PC-9 (cell line): ENCODE measurements around the gene CTNNB1. TPM values are rescaled to one million over a fixed set of nuclear protein-coding genes. Genes with fewer than 3 reads are reported as not detected.

Experiments
- BruUV-seq: library from RNA; stranded (reverse); fragments of 400-500 nt; replicated peaks from 2 replicates; lab custom pipeline; 2021; lab: Mats Ljungman, UMichigan
- CTCF ChIA-PET: fragments of 300-600 bp; sonication (Branson Sonifier 250); formaldehyde crosslinking; loops from one replicate; lab custom pipeline; 2022; ENCODE audit warnings: antibody characterized with exemption; lab: Charles Lee
- POLR2A ChIA-PET: fragments of 300-600 bp; sonication (Branson Sonifier 250); formaldehyde crosslinking; loops from one replicate; lab custom pipeline; 2022; ENCODE audit warnings: antibody characterized with exemption; ENCODE audit not compliant: unreplicated experiment; lab: Charles Lee
- DNase-seq, 2 experiments: peaks; one replicate each; pipeline versions ENCODE4 v3.0.0 to v3.0.0-alpha.2; 2015 to 2022; ENCODE audit warnings: mixed read lengths in 1 of 2
- H2AFZ ChIP-seq: fragments of 200-600 bp; sonication (generic); 2 replicates; pipeline ENCODE4 v1.8.1; 2017; ENCODE audit warnings: antibody characterized with exemption
- H3F3A ChIP-seq: fragments of 200-600 bp; sonication (generic); 2 replicates; pipeline ENCODE4 v1.8.1; 2017; ENCODE audit warnings: antibody characterized with exemption, mild to moderate bottlenecking, low read depth; ENCODE audit not compliant: insufficient read depth
- H3K27ac ChIP-seq: fragments of 200-600 bp; sonication (generic); 2 replicates; pipeline ENCODE4 v1.6.1; 2016; ENCODE audit warnings: mixed run types
- H3K27me3 ChIP-seq: fragments of 200-600 bp; sonication (generic); 2 replicates; pipeline ENCODE4 v1.6.1; 2016; ENCODE audit warnings: low read depth, mixed run types; ENCODE audit not compliant: insufficient read depth
- H3K36me3 ChIP-seq: fragments of 200-600 bp; sonication (generic); 2 replicates; pipeline ENCODE4 v1.6.1; 2016; ENCODE audit warnings: low read depth, mixed run types
- H3K4me1 ChIP-seq: fragments of 200-600 bp; sonication (generic); replicated peaks from 2 replicates; pipeline ENCODE4 v1.6.1; 2016; ENCODE audit warnings: mixed run types; ENCODE audit not compliant: insufficient read depth
- H3K4me2 ChIP-seq: fragments of 200-600 bp; sonication (generic); 2 replicates; pipeline ENCODE4 v1.6.1; 2017; ENCODE audit warnings: mixed run types
- H3K4me3 ChIP-seq: fragments of 200-600 bp; sonication (generic); 2 replicates; pipeline ENCODE4 v1.6.1; 2016; ENCODE audit warnings: mixed run types
- H3K79me2 ChIP-seq: fragments of 200-600 bp; sonication (generic); 2 replicates; pipeline ENCODE4 v1.6.1; 2017; ENCODE audit warnings: low read depth, mixed run types
- H3K9me2 ChIP-seq: fragments of 200-600 bp; sonication (generic); 2 replicates; pipeline ENCODE4 v1.8.1; 2017; ENCODE audit warnings: mild to moderate bottlenecking; ENCODE audit not compliant: insufficient read depth
- H3K9me3 ChIP-seq: fragments of 200-600 bp; sonication (generic); 2 replicates; pipeline ENCODE4 v1.8.1; 2016; ENCODE audit warnings: low read depth; ENCODE audit not compliant: insufficient read depth
- H4K20me1 ChIP-seq: fragments of 200-600 bp; sonication (generic); 2 replicates; pipeline ENCODE4 v1.8.1; 2017; ENCODE audit not compliant: insufficient read depth
- CTCF ChIP-seq: fragments of 200-600 bp; sonication (generic); conservative IDR thresholded peaks from 2 replicates; pipeline ENCODE4 v1.6.1; 2017; ENCODE audit warnings: mixed run types, antibody characterized with exemption, mild to moderate bottlenecking, moderate library complexity
- EZH2 ChIP-seq: fragments of 200-600 bp; sonication (generic); IDR thresholded peaks from 2 replicates; pipeline ENCODE4 v1.8.0; 2017; ENCODE audit warnings: antibody characterized with exemption, low read depth
- intact Hi-C: fragments of 100-400 bp; cut with micrococcal nuclease; formaldehyde crosslinking; loops from one replicate; pipeline ENCODE4 v1.10.0; 2022; ENCODE audit not compliant: unreplicated experiment
- total RNA-seq: library from RNA; stranded (reverse); gene quantifications from 2 replicates; pipeline ENCODE4 v1.2.3, GENCODE V29; 2021

Gene CTNNB1
- total RNA-seq, 1 experiment from 2014 or later = 251 TPM

DNA sequence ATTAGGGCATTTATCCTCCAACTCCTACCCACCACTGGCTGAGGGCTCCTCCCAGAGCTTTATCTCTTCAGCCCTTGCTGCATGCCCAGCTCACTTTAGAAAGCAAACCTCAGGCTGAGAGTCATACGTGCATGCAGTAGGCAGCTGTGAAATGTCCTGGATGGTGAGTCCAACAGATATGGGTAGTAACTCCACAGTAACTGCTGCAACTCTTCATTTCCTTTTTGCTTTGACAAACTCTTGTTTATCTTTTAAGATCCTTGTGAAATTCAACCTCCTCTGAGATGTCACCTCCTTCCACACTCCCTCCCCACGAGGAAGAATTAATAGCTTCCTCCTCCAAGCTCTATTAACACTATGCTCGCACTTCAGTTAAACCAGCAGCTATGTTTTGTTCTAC, 35.9 kb upstream of the CTNNB1 start:
- Histone ChIP-seq H3F3A (peaks cover 17% of the 10 kb centered on the region), H2AFZ (no peak overlapping the region), H3K4me3 (no peak overlapping the region), H3K36me3 (no peaks in the 10 kb centered on the region), H3K9me3 (no peaks in the 10 kb centered on the region), H3K27ac (no peak overlapping the region), H3K4me2 (no peak overlapping the region), H3K4me1 (peaks cover 24% of the 10 kb centered on the region), H3K79me2 (no peaks in the 10 kb centered on the region), H3K9me2 (no peaks in the 10 kb centered on the region), H3K27me3 (no peaks in the 10 kb centered on the region), H4K20me1 (no peaks in the 10 kb centered on the region)
- no TSS peak for BruUV-seq
- ChIA-PET POLR2A (no interaction called here), CTCF (no interaction called here)
- DNase-seq = no peak
- intact Hi-C loops = no loop called here
- TF ChIP-seq CTCF (no peak), EZH2 (no peak)

DNA sequence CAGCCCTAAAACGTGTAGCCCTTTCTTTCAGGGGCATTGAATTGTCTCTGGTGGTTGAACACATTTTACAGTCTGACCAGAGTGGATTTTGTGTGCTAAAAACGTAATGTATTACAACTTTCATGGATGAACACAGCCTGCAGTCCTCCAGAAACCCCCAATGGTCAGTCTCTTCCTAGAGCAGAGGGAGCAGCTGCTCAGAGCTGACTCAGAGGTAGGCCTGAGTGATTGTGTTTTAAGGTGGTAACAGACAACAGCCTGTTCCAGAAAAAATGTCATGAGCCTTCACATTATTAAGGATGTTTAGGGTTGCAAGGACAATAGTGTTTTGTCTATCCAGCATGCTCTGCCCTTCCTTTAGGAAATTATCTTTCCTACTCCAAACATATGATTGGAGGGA, 34.5 kb upstream of the CTNNB1 start:
- no peaks in the 10 kb centered on the region for H3K9me3 ChIP-seq
- no peak for DNase-seq
- CTCF ChIA-PET = no interaction called here
- no peaks in the 10 kb centered on the region for H3K27me3 ChIP-seq
- no peaks in the 10 kb centered on the region for H4K20me1 ChIP-seq
- TF ChIP-seq CTCF (no peak), EZH2 (no peak)
- no TSS peak for BruUV-seq
- POLR2A ChIA-PET = no interaction called here
- H3F3A ChIP-seq = peaks cover 4% of the 10 kb centered on the region
- H3K9me2 ChIP-seq = no peaks in the 10 kb centered on the region
- H3K4me3 ChIP-seq = no peak overlapping the region
- H3K27ac ChIP-seq = no peak overlapping the region
- H3K36me3 ChIP-seq = no peaks in the 10 kb centered on the region
- H3K79me2 ChIP-seq = no peaks in the 10 kb centered on the region
- H3K4me2 ChIP-seq = no peak overlapping the region
- intact Hi-C loops = no loop called here
- H2AFZ ChIP-seq = no peak overlapping the region
- peaks cover 10% of the 10 kb centered on the region for H3K4me1 ChIP-seq

- Histone ChIP-seq H3K79me2 (no peaks in the 10 kb centered on the region), H3K9me3 (no peaks in the 10 kb centered on the region), H3K4me2 (no peak overlapping the region), H3K27ac (no peak overlapping the region), H3K36me3 (no peaks in the 10 kb centered on the region), H3K9me2 (no peaks in the 10 kb centered on the region), H3F3A (no peaks in the 10 kb centered on the region), H3K4me3 (no peak overlapping the region), H2AFZ (no peak overlapping the region), H3K4me1 (no peaks in the 10 kb centered on the region), H3K27me3 (no peaks in the 10 kb centered on the region), H4K20me1 (no peaks in the 10 kb centered on the region)
- ChIA-PET CTCF (no interaction called here), POLR2A (no interaction called here)
- intact Hi-C loops = no loop called here
- no TSS peak for BruUV-seq
- TF ChIP-seq EZH2 (no peak), CTCF (no peak)
- DNase-seq = no peak
Observed at GRCh38 chr3:41167722-41168497, 31.4 kb upstream of the CTNNB1 start.
